Pancreas (tissue), 10 donors: ENCODE results near the gene ATP8A2. TPM values are rescaled to one million over a fixed set of nuclear protein-coding genes. Genes with fewer than 3 reads are reported as not detected.
A peak's percentile ranks its signal among the peaks of the same experiment; 100 is the strongest.

Experiments
- ATAC-seq, 4 donors: fragments of 200-7000 bp; cut with Tn5 transposase; one replicate each; pipeline versions ENCODE4 v1.8.0 to v1.9.1; 2020; ENCODE audit warnings: mild to moderate bottlenecking in 4 of 4, moderate library complexity in 4 of 4
- DNase-seq, 6 donors: peaks; one replicate each; pipeline ENCODE4 v3.0.0-alpha.2; 2020
- FAIRE-seq: peaks from 2 replicates; lab custom pipeline; 2012; peaks lifted over from hg19 to GRCh38; lab: Jason Lieb, UNC
- H3K27ac ChIP-seq, 4 donors: fragments of 200-600 bp; sonication (generic); 1 replicate in 3 of 4; 2 replicates in 1 of 4; pipeline versions ENCODE4 v1.5.0 to v1.8.0; 2020
- H3K27me3 ChIP-seq, 4 donors: fragments of 200-600 bp; one replicate each; pipeline ENCODE4 v1.8.0; 2021
- H3K36me3 ChIP-seq, 3 donors: fragments of 200-600 bp; sonication (generic) in 1 of 3; one replicate each; pipeline versions ENCODE4 v1.5.0 to v1.8.0; 2020 to 2021
- H3K4me1 ChIP-seq, 3 donors: fragments of 200-600 bp; one replicate each; pipeline ENCODE4 v1.8.0; 2021
- H3K4me3 ChIP-seq, 4 donors: fragments of 200-600 bp; sonication (generic) in 2 of 4; one replicate each; pipeline versions ENCODE4 v1.5.0 to v1.8.0; 2020 to 2021
- H3K9me3 ChIP-seq, 4 donors: fragments of 200-600 bp; one replicate each; pipeline ENCODE4 v1.8.0; 2021
- CTCF ChIP-seq, 4 donors: fragments of 200-600 bp; sonication (generic) in 3 of 4; IDR thresholded peaks; one replicate each; pipeline versions ENCODE4 v1.5.0 to v1.8.0; 2021; ENCODE audit warnings: antibody characterized with exemption in 4 of 4
- WGBS, 2 donors: extraction: QIAGEN DNeasy Blood & Tissue Kit; methylation state at CpG; one replicate each; pipeline ENCODE4 v1.1.7; 2013; 5-methylcytosine and 5-hydroxymethylcytosine counted together
- intact Hi-C, 3 donors: fragments of 100-400 bp; cut with DNase I; formaldehyde crosslinking; loops; one replicate each; pipeline versions ENCODE4 v1.11.1 to v1.14.2; 2022
- polyA plus RNA-seq, 2 donors: library from polyadenylated mRNA; stranded (reverse); fragments of 200-250 nt; gene quantifications; one replicate each; pipeline ENCODE4 v1.2.3, GENCODE V29; 2013
- total RNA-seq, 6 donors: library from RNA; stranded (reverse); fragmentation: NEBNext Ultra II Directional in 4 of 6; extraction: Animal tissue kit (Norgen Biotek cat#: 25700) in 4 of 6; gene quantifications; one replicate each; pipeline versions ENCODE4 v1.2.1 to v1.2.4, GENCODE V29; 2021 to 2023
- donor health status: healthy with polysubstance abuse.
- donor health status: DM: no; HTN: no; CAD: no; lungs with moderate emphysema.
- donor health status: DM: no; HTN: no; CAD: no.
- donor health status: control.
- donor health status: control.
- donor health status: Bipolar disorder and iron deficiency.
- donor health status: DM: yes; HTN: yes; CAD: no.
- donor health status: DM: no; HTN: no; CAD: no.
- donor health status: DM: no; HTN: no; CAD: no.
- donor health status: DM: yes; HTN: yes; CAD: no.

The ATP8A2 gene
- total and polyA plus RNA-seq, 8 donors, result 0.04 to 0.28 (median 0.14) TPM

- Histone ChIP-seq H3K4me1 (peaks cover 0 to 4% (median 0%) of the 10 kb centered on the region in 3 donors), H3K27me3 (no peaks in the 10 kb centered on the region), H3K36me3 (no peaks in the 10 kb centered on the region), H3K9me3 (no peaks in the 10 kb centered on the region), H3K27ac (no peak overlapping the region), H3K4me3 (no peak overlapping the region)
- TF ChIP-seq CTCF (IDR thresholded peaks at IDR 0.05), result no peak
- 63 to 75% methylated on average over 3 of the region's 3 CpGs for WGBS, 2 donors
- intact Hi-C loops, result no loop called here
- DNase-seq (no peak), ATAC-seq (no peak), FAIRE-seq (no peak)
Observed at GRCh38 chr13:25675060-25675459, 303.3 kb downstream of the ATP8A2 start.

GRCh38 chr13:25677956-25678355 lies 306.2 kb downstream of the ATP8A2 start:
- FAIRE-seq (no peak), DNase-seq (no peak), ATAC-seq (no peak)
- WGBS, 2 donors, result 48 to 61% methylated on average over 2 of the region's 2 CpGs
- Histone ChIP-seq H3K4me1 (peaks cover 0 to 4% (median 0%) of the 10 kb centered on the region in 3 donors), H3K27ac (no peak overlapping the region), H3K27me3 (no peaks in the 10 kb centered on the region), H3K4me3 (no peak overlapping the region), H3K9me3 (no peaks in the 10 kb centered on the region), H3K36me3 (no peaks in the 10 kb centered on the region)
- no peak for TF ChIP-seq CTCF (IDR thresholded peaks at IDR 0.05)
- intact Hi-C loops, result no loop called here

GRCh38 chr13:25678398-25678797 lies 306.6 kb downstream of the ATP8A2 start:
- DNase-seq, result peak; percentile 28 to 63 (median 54)
- Histone ChIP-seq H3K27ac (no peak overlapping the region), H3K36me3 (no peaks in the 10 kb centered on the region), H3K4me1 (peaks cover 0 to 4% (median 0%) of the 10 kb centered on the region in 3 donors), H3K27me3 (no peaks in the 10 kb centered on the region), H3K4me3 (no peak overlapping the region), H3K9me3 (no peaks in the 10 kb centered on the region)
- no peak for FAIRE-seq
- ATAC-seq, result peak; percentile 81 to 96 (median 92)
- no peak for TF ChIP-seq CTCF (IDR thresholded peaks at IDR 0.05)
- intact Hi-C loops, result no loop called here
- 41 to 48% methylated on average over 2 of the region's 2 CpGs for WGBS, 2 donors

GRCh38 chr13:25679159-25679558 lies 307.4 kb downstream of the ATP8A2 start:
- DNase-seq (no peak), FAIRE-seq (no peak), ATAC-seq (no peak)
- intact Hi-C loops, result no loop called here
- Histone ChIP-seq H3K4me1 (peaks cover 0 to 4% (median 0%) of the 10 kb centered on the region in 3 donors), H3K4me3 (no peak overlapping the region), H3K36me3 (no peaks in the 10 kb centered on the region), H3K27ac (no peak overlapping the region), H3K9me3 (no peaks in the 10 kb centered on the region), H3K27me3 (no peaks in the 10 kb centered on the region)
- no peak for TF ChIP-seq CTCF (IDR thresholded peaks at IDR 0.05)
- 70 to 93% methylated on average over 2 of the region's 2 CpGs for WGBS, 2 donors

- Histone ChIP-seq H3K27me3 (no peaks in the 10 kb centered on the region), H3K4me3 (no peak overlapping the region), H3K27ac (no peak overlapping the region), H3K4me1 (peaks cover 0 to 4% (median 0%) of the 10 kb centered on the region in 3 donors), H3K9me3 (no peaks in the 10 kb centered on the region), H3K36me3 (no peaks in the 10 kb centered on the region)
- DNase-seq (no peak), FAIRE-seq (no peak), ATAC-seq (no peak)
- intact Hi-C loops, result no loop called here
- WGBS, 2 donors, result 77 to 85% methylated on average over 5 of the region's 5 CpGs
- TF ChIP-seq CTCF (IDR thresholded peaks at IDR 0.05), result no peak
Observed at GRCh38 chr13:25679936-25680335, 308.2 kb downstream of the ATP8A2 start.
